HG03520 (cell line): ENCODE data around the gene LPP.

ENCODE experiments used
- ATAC-seq: cut with Tn5 transposase; IDR thresholded peaks from one replicate; pipeline ENCODE4 v1.9.1; 2021; ENCODE audit warnings: mild to moderate bottlenecking, moderate library complexity; ENCODE audit not compliant: unreplicated experiment

LPP gene

DNA sequence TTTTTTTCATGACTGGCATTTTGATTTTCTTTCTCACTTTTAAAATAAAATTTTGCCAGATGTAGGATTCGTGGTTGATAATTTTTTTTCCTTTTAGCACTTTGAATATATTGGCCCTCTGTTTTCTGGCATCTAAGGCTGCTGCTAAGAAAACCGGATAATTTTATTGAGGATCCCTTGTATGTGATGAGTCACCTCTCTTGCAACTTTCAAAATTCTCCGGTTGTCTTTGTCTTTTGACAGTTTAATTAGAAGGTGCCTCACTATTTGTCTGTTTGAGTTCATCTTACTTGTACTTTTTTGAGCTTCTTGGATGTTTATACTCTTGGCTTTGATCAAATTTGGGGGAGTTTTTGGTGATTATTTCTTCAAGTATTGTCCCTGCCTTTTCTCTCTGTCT, 349.7 kb downstream of the LPP start:
- ATAC-seq, result no peak

DNA sequence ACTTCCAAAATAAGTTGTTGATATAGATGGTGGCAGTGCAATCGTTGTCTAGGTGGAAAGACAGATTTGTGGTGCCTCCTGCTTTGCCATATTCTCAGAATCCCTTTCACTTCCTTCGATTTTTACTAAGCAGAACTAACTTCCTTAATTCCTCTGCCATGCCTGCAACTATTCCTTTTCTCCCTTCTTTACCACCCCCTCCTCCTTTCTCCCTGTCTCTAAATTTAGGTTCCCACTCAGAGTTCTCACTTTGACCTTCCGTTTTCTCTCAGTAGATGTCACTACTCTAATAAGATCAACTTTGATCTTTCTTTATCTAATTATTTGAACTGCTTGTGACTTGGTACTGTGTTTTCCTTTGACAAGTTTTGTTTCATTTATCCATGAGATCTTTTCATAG, 351.2 kb downstream of the LPP start:
- ATAC-seq, result no peak

GRCh38 chr3:188505911-188506310, 352.0 kb downstream of the LPP start:
- ATAC-seq, result no peak

- no peak for ATAC-seq
Observed at GRCh38 chr3:188506446-188506845, 352.5 kb downstream of the LPP start.

GRCh38 chr3:188507244-188507720, 353.3 kb downstream of the LPP start:
- no peak for ATAC-seq

GRCh38 chr3:188508454-188508853, 354.5 kb downstream of the LPP start:
- ATAC-seq, result no peak

DNA sequence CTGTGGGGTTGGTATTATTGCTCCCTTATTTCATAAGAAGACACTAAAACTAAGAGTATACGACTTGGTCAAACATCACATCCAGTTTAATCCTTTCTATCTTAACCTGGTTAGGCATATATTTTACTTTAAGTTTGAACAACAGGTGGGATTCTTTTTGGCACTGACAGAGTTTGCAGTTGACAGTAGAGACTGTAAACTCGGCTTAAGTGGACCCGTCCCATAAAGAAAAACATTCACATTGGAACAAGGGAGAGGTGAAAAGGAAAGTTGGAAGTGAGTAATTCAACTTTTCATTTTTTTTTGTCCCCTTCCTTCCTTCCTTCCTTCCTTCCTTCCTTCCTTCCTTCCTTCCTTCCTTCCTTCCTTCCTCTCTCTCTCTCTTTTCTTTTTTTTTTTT, 355.4 kb downstream of the LPP start:
- no peak for ATAC-seq

GRCh38 chr3:188510366-188510765, 356.4 kb downstream of the LPP start:
- no peak for ATAC-seq

DNA sequence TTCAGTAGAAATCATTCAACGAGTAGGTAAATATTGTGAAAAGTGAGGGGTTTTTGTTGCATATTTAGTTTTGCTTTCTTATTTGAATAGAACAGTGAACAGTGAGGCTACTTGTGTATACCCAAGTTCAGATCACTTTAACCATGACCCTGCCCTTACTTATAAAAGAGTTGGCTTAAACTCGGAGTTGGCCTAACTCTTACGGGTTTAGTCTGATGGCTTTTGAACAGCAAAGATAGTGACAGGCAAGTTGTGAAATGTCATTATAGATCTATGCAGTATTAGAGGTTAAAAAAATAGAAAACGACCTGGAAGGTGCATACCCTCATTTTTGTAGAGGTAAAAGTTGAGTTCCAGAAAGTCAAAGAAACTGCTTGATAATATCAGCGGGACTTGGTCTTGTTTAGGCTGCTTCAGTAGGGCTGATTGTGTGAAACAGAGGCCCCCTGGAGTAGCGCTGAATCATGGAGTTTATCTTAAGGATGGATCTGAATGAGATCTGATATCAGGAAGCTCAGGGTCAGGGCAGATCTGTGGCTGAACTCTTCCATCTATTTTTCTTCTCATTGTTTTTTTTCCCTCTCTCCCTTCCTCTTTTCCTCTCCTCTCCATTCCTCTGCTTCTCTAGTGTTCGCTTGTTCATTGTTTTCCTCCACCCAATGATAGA, 359.8 kb downstream of the LPP start:
- ATAC-seq, result no peak

- ATAC-seq, result no peak
Observed at GRCh38 chr3:188516515-188516914, 362.6 kb downstream of the LPP start.

DNA sequence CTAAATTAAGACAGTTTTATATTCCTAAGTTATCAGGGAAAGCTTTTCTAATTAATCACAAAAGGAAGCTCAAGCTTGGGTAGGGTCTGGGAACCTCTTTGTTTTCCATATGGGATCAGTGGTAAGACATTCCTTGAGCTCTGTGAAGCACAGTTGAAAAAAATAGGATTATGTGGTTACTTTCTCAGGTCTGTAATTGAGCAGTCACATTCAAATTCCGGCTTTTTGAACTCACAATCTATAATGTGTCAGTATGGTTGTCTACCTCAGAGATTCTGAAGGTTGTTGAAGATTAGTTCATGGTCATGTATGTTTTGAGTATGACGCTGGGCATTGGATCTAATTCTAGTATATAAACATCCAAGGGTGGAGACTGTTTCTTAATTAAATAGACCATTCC, 364.5 kb downstream of the LPP start:
- no peak for ATAC-seq

DNA sequence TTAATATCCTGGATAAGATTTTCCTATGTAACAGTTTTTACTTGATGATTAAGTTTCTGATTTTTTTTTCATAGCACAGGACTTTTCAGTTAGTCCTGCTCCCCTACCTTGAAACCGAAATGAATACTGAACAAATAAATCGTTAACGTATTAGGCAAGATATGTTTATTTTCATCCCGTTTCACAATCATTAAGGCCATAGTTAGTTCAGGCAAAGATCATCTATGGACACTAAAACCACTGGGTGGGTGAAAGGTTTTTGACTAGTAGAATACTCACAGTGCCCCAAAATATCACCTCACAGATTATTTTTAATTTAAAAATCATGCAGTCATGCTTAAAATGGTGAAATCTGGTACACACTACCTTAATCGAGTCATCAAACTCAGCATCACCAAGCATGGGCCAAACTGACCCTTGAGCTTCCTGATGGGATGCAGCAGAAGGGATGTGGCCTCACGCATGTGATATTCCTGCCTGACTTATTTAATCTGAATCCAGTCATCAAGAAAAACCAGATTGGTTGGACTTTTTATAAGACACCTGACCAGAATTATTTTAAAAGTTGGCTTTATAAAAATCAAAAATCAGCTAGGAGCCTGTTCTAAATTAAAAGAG, 365.0 kb downstream of the LPP start:
- no peak for ATAC-seq

DNA sequence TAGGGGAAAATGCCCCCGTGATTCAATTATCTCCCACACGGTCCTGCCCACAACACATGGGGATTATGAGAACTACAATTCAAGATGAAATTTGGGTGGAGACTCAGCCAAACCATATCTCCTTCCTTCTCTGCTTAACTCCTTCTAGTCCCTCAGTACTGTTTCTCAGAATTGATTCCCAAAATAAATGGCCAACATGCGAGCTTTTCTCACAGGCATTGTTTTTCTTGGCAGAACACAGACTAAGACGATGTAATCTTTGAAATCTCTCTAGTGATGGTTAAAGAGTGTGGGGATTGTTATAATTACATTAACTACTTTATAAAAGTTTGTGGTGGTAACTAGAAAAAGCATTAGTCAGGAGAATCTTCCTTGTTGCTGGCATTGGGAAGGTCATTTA, 366.5 kb downstream of the LPP start:
- no peak for ATAC-seq

- ATAC-seq, result no peak
Observed at GRCh38 chr3:188522115-188522514, 368.2 kb downstream of the LPP start.

DNA sequence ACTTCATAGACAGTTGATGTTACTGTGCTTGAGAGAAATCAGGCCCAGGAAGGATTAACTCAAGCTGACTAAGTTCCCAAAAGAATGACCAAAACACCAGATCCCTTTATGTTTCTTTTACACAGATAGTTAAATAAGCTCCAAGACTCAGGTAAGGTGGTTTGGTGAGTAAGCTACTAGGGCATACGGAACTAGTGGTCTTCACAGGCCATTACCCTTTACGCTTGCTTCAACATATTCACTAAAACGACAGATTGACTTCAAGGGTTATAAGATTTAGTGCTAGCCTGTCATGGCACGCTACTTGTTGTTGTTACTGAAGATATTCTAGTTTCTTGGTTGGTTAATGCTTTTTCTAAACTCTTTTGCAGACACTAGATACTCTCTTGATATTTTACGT, 369.3 kb downstream of the LPP start:
- no peak for ATAC-seq

DNA sequence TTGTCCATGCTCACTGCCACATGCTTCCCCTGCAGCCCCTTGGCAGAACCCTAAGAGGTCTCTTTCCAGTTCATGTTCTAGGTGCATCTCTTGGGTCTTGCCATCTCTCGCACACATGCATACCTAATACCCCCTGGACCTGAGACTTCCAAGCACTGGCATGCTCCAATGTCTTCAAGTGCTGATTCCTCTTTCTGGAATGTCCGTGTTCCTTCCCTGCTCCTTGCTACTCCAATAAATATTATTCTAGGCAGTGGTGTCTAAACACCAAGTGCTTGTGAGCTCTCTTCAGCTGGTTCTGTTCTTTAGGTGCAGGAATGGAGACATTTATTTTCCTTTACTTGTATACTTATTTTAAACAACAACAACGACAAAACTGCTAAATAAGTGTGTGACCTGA, 370.1 kb downstream of the LPP start:
- no peak for ATAC-seq

DNA sequence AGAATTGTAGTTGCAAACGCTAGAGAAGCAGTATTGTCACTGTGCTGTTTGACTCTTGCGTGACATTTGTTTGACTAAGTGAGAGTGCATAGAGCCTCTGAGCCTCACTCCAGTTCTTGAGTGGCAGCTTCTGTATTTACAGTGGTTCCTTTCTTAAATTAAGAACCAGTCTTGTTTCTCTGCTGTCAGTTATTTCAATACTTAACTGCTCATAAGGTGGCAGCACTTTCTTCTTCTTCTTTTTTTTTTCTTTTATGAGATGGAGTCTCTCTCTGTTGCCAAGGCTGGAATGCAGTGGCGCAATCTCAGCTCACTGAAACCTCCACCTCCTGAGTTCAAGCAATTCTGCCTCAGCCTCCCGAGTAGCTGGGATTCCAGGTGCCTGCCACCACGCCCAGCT, 372.1 kb downstream of the LPP start:
- no peak for ATAC-seq

GRCh38 chr3:188527389-188527788, 373.4 kb downstream of the LPP start:
- ATAC-seq, result no peak

- no peak for ATAC-seq
Observed at GRCh38 chr3:188528396-188528795, 374.4 kb downstream of the LPP start.

DNA sequence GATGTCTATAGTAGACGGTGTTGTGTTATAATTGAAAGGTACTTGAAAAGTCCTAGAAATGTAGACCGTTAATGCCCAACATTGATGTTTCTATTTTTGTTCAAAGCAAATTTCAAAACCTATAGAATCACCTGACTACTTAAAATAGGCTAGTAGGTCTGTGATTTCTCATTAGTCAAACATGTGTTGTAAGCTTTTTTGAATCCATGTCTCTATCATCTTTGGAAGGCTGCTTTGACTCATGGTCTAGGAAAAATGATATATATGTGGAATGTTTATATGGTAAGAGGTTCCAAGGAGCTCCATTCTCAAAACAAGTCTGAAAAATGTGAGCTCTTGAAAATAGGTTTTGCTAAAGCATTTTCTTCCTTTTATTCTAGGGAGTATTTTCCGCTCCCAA, 375.3 kb downstream of the LPP start:
- ATAC-seq, result no peak

GRCh38 chr3:188530226-188530625, 376.3 kb downstream of the LPP start:
- ATAC-seq, result no peak

DNA sequence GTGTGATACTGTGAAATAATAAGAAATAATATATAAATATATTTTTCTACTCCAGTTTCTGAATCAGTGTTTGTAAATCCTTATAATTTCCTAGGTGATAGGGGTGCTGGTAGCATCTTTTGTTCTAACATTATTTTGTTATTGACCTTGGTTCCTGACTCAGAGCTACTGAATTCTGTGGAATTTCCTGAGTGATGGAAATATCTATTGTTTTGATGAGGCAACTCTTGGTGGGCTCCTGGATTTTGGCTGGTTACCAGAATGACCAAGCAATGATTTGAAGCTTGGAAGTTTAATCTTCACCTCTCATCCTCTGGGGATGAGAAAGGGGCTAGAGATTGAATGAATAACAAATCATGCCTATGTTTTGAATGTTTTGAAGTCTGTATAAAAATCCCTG, 377.3 kb downstream of the LPP start:
- ATAC-seq, result no peak

DNA sequence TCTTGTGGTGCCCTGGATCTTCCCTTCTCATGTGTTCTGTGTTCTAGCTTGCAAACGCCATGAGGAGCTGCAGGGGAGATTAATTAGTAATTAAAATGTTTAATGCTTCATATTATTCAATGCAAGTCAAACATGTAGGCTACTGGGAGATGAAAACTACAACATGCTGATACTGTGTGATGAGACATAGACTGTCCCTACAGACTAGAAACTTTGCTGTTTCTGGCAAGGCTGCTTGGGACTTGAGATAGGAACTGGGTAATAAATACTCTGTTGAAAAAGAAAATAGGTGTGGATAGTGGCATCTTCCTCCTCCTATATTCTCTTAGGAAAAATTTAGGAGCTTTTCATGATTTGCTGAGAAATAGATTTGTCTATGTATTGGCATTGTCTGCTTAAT, 379.2 kb downstream of the LPP start:
- ATAC-seq, result no peak
